Fibroblast of skin of scalp (primary cell): ENCODE measurements around the gene GNAS.

Experiments used
- DNase-seq: peaks from one replicate; pipeline ENCODE4 v3.0.0-alpha.2; 2013

Gene GNAS

DNA sequence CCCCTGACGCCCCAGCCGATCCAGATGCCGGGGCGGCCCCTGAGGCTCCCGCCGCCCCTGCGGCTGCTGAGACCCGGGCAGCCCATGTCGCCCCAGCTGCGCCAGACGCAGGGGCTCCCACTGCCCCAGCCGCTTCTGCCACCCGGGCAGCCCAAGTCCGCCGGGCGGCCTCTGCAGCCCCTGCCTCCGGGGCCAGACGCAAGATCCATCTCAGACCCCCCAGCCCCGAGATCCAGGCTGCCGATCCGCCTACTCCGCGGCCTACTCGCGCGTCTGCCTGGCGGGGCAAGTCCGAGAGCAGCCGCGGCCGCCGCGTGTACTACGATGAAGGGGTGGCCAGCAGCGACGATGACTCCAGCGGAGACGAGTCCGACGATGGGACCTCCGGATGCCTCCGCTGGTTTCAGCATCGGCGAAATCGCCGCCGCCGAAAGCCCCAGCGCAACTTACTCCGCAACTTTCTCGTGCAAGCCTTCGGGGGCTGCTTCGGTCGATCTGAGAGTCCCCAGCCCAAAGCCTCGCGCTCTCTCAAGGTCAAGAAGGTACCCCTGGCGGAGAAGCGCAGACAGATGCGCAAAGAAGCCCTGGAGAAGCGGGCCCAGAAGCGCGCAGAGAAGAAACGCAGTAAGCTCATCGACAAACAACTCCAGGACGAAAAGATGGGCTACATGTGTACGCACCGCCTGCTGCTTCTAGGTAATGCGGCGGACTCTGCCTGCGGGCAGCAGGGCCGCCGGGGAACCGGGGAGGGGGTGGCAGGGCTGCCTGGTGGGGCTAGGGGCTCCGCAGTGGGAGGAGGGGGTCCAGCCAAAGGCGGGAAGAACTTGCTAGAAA lies 2.3 kb downstream of the GNAS start:
- no peak for DNase-seq

- DNase-seq, result no peak
Observed at GRCh38 chr20:58855506-58856389, 3.2 kb downstream of the GNAS start.

GRCh38 chr20:58863044-58863790 lies 10.7 kb downstream of the GNAS start:
- DNase-seq, result no peak

DNA sequence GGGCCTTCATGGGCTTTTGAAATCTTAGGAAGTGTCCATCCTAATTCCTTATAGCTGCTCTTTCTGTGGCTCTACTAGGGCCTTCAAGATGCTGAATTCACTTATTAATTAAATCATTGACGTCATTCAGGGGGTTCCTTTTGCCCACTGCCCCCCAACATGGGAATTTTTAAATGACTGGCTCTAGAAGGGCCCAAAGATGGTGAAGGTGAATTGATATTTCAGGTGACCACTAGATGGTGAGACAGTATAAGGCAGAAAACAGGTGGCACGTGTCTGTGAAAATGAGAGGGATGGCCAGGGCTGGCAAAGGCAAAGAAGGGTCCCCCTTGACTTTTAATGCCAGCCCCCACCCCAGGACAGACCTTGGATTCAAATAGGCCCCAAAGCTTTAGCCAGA lies 11.8 kb downstream of the GNAS start:
- no peak for DNase-seq

DNA sequence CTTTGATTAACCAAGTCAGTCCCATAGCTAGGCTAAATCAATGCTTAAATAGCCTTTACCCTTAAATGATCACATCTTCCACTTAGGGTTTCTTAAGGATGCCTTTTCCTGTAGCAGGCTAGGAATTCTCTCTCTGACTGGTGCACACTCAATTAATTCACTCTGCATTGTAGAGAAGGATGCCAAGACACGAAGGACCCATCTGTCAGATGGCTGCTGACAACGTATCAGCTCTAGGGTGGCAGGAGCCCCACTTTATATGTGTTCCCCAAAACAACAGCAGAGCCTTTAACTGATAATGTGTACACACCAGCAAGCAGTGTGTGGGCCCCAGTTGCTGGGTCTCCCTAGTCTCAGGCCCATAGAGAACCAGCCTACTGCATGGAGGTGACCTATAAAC lies 13.3 kb downstream of the GNAS start:
- no peak for DNase-seq

DNA sequence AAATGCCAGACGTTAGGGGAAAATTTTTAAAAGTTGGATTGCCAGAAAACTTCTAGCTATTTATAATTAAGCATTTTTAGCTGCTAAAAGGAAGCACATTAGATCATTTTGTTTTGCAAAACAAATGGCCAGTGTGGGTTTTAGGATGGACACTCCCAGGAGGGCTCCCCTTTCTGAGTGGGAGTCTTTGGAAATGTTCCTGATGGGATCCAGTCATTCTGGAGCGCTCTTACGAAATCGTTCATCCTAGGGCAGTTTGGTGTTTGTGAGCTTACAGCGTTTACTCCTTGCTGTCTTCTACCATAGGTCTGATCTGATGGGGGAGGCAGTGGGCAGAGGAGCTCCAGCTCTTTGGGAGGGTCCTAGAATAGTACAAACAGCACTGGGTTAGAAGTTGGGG lies 14.7 kb downstream of the GNAS start:
- no peak for DNase-seq

GRCh38 chr20:58868795-58869194 lies 16.3 kb downstream of the GNAS start:
- peak; percentile 26 for DNase-seq

DNA sequence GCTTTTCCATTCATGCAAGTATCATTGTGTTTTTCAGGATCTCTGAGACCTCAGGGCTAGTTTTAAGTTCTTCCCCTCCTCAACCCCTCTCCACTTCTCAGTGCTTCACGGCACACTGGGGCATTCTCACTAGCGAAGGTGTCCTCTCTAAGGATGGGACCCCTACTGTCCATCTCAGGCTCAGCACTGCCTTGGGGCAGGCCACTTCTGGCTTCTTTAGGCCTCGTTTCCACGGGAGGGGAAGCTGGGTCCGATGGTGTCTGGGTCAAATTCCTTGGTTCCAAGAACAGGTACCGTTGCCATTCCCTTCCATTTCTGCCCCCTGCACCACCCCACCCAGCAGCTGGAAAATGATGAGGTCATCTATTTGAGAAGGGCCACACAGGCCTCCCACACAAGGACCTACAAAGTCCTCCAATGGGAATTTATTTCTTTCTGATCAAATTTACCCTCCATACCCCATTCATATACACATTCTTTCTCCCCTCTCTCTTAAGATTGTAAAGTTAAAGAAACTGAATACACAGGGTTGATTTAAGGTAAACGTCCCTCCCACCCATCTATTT lies 17.2 kb downstream of the GNAS start:
- no peak for DNase-seq

DNA sequence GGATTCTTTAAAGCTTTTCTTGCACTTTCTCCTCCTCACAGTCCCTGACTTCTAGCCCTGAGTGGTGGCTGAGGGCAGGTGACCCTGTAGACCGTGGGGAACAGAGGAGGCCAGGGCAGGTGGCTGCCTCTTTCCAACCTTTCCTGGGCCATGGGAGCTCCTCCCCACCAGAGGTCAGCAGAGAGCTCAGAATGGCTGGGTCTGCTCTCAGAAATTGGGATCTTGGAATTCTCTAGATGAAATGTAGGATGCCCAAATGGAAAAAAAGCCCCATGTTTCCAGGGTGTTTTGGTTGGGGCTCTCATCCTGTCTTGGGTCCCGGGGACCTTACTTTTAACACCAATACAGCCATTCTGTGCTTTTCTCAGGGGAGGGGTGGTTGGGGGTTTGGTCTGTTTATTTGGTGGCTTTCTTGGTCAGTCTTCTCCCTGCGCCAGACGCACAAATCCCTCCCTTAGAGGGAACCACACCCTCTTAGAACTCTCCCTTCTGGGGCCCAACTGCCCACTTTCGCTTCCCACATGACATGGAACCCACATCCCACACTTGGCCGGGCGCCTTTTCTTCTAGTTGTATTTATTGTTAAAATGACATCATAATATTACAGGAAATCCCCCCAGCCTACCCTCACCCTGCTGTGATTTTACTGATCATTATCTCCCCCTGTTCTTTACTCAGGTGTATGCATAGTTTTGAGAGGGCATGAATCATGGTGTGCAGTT lies 17.9 kb downstream of the GNAS start:
- DNase-seq, result peak; percentile 64

DNA sequence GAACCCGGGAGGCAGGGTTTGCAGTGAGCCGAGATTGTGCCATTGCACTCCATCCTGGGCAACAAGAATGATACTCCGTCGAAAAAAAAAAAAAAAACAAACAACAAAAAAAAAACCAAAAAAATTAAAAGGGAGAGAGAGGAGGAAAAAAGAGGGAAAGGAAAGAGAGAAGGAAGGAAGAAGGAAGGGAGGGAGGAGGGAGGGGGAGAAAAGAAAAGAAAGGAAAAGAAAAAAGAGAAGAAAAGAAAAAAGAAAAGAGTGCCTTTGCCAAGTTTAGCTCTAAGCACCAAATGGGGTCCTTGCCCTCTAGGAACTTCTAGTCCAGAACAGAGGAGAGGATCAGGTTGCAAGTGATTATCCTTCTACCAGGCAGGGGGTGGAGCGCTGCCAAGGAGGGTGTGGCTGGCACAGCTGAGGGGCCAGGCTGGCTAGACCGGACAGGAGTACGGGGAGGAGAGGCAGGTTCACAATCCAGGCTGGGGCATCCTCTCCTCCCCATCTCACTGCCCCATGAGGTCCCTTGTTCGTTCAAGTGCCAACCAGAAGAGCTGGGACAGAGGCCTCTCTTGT lies 19.1 kb downstream of the GNAS start:
- DNase-seq, result no peak

- DNase-seq, result no peak
Observed at GRCh38 chr20:58874469-58874868, 22.0 kb downstream of the GNAS start.

GRCh38 chr20:58875111-58875510 lies 22.6 kb downstream of the GNAS start:
- no peak for DNase-seq

DNA sequence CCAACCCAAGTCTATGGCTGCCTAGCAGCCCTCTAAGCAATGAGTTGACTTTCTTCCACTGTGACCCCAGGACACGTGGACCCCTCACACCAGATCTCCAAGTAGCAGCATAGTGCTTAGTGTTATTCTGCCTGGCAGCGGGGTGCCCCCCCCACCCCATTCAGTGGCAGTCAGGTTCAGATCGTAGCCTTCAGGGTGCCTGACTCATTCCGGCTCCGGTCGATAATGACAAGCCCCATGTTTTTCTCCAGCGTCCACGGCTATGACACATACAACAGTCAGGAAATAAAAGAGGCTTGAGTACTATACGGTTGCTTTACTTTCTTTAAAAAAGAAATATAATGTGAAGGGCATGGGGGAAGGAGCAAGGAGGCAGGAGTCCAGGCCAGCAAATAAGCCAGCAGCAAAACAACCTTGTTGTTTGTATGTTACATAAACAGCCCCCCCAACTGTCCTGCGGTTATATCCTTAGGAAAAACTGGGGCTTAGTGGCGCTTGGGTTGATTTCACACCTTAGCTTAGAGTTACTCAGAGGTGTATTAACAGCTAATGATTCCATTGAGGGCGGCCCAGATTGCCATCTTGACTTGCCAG lies 23.1 kb downstream of the GNAS start:
- DNase-seq, result peak; percentile 58

GRCh38 chr20:58876437-58876836 lies 23.9 kb downstream of the GNAS start:
- DNase-seq, result no peak

DNA sequence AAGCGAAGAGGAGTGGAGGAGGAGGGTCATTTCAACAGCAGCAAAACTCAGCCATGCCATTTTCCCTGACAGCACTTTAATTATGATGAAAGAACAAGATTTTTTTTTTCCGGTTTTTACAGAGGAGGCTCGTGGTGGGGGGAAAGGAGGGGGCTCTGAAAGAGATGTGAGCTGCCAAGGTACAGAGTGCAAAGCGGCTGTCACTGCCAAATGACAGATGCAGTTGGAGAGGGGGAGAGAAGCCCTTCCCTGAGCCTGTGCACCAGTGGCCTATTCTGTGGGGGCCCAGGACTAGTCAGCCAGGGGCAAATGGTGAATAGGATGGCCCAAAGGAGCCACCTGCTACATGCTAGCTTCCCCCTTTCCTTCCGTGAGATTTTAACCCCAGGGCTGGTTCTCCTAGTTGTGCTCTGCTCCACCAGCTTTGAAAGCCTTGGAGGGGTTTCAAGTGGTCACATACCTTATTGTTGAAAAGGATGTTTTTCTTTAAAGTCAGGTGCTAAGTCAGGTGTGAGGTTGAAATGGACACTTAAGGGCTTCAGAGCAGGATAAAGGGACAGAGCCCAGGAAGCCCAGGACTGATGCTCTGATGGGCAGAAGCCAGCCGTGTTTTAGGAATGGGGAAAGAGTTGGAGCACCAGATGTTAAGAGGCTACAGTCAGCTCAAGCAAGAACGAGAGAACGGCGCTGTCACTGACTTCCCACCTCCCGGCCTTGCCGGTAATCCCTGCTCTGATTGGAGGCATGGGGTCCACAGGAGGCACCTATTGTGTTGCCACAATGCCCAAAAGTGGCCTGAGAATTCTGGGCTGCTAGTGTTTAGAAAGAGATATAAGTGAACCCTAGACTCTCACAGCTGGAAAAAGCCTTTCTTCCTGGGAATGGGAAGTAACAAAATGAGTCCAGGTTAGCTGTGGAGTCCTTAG lies 24.8 kb downstream of the GNAS start:
- DNase-seq, result no peak

GRCh38 chr20:58877976-58878360 lies 25.5 kb downstream of the GNAS start:
- no peak for DNase-seq

- DNase-seq, result no peak
Observed at GRCh38 chr20:58878399-58878798, 25.9 kb downstream of the GNAS start.

DNA sequence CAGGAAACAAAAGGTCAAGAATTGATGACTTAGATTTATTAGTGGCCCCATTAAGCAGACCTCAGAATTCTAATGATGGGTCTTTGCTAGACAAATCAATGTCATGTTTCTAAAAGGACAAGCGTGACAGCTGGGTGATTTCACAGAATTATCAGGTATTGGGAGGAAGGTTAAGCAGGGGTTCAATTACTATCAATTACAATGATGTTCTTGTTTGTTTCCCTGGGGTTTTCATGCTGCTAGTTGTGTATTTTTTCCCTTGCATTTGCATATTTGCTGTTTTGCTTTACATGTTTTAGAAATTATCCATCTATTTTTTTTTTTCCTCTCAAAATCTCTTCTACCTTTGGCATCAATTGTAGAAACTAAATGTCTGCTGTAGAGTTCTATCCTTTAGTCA lies 27.9 kb downstream of the GNAS start:
- DNase-seq, result no peak

DNA sequence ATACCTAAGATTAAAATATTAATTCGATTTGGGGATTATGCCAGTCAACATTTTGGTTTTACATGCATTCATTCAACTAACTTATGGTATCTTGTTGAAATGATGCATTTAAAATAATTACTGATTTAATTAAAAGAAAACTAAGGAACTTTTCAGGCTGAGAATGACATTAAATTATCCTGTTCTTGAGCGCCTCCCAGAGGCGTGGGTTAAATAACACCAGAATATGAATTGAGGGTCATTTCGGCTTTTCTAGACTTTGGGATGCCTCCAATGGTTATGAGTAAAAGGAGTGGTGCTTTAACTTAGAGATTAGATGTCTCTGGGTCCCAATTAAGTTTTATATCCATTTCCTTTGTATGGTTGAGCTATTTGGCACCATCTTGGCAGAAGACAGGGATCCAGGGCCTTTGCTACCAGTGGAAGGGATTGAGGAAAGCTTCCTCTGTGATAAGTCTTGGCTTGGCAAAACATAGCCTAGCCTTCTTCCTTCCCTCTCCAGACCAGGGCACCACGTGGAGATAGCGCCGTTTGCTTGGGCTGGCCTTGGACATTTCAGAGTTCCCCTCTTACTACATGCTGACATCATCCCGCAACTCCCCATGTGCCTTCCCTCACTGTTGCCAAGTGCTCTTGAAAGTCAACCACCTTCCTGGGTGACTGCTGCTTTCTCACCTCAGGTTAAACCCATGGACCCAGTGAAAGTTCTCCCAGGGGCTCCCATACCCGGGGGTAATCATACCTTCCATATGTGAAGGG lies 28.7 kb downstream of the GNAS start:
- DNase-seq, result no peak
